ENCODE results near the gene HIVEP1.
"Not testable (repeated sequence)": the region's sequence is repeated elsewhere in the genome, so short reads cannot be mapped to it uniquely, and the experiment has no call there.

Gene HIVEP1

DNA sequence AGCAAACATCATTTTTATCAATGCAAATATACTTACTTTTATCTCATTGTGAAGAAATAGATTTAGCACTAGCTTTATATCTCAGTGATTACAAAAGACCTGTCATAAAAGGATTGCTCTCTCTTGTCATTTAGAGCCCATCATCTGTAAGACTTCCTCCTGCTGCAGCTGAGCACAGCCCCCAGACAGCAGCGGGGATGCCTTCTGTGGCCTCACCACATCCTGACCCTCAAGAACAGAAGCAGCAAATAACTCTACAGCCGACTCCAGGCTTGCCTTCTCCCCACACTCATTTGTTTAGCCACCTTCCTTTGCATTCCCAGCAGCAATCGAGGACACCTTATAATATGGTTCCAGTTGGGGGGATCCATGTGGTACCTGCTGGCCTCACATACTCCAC lies 151.0 kb downstream of the HIVEP1 start:
- DNase-seq, result no peak

DNA sequence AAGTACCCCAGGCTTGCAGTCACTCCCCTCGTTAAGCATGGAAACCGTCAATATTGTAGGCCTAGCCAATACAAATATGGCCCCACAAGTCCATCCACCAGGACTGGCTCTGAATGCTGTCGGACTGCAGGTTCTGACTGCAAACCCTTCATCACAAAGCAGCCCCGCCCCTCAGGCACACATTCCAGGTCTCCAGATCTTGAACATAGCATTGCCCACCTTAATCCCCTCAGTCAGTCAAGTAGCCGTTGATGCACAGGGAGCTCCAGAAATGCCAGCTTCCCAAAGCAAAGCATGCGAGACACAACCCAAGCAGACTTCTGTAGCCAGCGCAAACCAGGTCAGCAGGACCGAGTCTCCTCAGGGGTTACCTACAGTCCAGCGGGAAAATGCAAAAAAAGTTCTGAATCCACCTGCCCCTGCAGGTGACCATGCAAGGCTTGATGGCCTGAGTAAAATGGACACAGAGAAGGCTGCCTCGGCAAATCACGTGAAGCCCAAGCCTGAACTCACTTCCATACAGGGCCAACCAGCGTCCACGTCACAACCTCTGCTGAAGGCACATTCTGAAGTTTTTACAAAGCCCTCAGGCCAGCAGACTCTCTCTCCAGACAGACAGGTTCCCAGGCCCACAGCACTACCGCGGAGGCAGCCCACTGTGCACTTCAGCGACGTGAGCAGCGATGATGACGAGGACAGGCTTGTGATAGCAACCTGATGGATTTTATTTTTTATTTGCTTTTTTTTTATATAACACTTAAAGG lies 151.8 kb downstream of the HIVEP1 start:
- DNase-seq, result no peak

DNA sequence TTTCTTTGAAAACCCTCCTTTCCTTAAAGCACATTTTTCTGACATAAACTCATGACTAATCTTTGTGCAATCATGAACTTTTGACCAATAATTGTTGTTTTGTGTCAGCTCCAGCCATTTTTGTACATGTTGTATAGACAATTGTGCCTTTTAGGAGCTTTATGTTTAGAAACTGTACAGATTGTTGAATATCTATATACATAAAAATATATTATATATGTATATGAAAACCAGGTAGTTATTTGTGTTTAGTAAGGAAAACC lies 152.3 kb downstream of the HIVEP1 start:
- no peak for DNase-seq

DNA sequence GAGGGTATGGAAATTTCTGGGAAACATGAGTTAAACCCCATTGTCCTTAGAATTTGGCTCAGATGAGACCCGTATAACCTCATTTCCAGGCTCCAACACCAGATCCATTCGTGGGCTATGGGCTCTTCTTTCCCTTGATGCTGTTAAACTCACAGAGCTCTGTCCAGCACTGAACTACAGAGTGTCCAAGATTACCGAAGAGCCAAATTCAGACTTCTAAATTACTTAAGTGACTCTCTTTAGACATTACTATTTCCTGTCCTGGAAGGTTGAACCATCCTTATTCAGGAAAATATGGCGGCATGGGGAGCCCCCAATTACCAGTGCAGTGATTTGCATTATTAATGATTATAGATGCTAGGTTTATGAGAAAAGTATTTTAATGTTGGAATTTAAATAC lies 153.2 kb downstream of the HIVEP1 start:
- DNase-seq, result no peak

DNA sequence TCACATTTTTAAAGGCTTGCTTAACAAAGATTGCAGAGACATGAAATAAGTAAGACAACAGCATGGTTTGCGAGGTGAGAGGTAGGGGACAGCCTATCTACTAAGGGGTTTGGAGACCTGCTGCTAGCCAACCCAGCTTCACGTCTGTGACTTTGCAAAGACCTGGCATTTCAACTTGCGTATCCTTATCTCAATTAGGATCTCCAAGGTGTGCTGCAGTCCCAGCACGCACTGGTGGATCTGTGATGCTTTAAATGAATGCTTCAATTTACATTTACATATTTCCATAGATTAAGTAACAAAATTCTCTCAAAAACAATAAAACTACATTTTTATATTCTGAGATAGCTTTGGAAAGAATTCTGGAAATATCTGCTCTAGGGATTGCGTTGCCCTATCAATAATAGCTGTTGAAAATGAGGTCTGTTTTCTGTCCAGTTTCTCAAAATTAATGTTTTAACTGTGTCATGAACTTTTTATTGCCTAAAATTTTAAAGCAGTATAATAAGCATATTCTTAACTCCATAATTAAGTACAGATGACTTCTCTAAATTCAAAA lies 153.7 kb downstream of the HIVEP1 start:
- DNase-seq, result no peak

DNA sequence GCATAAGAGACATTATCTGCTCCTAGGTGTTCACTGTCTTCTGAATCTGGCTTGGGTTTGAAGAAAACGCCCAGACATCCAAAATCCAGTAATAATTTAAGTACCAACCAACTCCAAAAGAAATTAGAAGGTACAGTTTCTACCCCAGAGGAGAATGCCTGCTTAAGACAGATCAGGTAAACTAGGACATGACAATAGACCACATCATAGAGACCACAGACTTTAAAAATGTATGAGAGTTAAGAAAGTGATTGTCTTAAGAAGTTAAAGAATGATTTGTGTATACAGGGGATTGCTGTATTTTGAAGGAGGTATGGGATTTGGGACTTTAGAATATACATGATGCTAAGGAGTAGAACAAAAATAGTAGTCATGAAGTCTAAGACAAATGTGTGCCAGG lies 157.3 kb downstream of the HIVEP1 start:
- no peak for DNase-seq

DNA sequence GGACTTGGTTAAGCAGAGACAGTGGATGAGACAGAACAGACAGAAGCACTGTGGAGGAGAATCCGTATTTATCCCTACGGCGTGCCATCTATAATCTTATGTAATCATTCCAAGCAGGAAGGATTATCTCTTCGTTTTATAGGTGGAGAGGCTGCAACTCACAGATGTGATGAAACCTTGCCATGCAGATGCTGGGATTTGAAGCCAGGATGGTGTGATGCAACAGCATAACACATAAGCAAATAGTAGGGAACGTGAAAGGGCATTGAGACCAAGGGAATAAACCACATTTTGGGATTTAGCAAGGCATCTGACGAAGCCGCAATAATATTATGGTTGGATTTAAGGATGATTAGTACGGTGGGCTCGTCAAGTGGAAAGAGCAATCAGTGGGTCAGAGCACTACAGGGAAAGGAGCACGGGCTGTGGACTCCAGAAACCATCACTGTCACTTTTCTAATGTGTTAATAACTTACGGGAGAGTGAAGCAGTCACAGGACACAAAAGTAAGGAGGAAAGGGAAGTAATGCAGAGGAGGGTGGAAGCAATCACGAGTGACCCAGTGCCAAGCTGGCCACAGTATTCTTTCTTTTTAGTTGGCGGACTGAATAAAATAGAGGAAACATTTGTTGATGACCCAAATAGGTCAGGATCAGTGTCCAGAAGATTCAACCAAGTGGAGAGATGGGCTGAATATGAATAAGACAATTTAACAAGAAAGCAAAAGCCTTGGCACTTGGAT lies 158.4 kb downstream of the HIVEP1 start:
- DNase-seq, result no peak

DNA sequence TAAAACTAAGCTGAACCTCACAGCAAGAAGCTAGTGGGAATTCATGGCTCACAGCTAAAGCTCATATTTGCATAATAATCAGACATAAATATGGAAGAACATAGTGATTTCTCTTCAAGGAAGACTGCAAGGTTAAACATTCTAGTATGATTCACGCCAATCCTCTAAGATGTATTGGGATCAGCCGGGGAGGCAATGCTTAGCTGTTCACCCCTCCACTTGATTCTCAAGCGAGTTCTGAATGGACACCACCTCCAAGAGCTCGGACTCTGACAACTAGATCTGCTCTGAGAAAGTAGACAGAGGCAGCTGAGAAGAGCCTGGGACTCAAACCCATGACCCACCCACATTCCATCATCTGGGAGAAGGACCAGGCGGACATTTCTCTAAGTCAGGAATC lies 159.6 kb downstream of the HIVEP1 start:
- no peak for DNase-seq

DNA sequence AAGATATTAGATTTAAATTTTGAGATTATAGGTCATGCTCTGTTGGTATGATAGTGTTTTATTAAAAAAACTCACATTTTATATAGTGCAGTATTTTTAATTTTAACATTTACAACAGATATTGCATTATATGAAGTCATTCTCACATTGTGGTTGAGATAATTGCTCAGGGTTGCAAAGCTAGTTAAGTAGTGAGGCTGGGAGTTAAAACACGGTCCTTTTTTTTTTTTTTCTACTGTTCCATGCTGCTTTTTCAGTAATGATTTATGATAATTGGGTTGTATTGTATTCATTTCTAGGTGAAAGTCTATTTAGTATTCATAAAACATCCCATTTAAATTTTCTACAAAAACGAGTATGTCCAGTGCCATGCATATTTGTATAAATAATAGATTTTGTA lies 160.5 kb downstream of the HIVEP1 start:
- no peak for DNase-seq

DNA sequence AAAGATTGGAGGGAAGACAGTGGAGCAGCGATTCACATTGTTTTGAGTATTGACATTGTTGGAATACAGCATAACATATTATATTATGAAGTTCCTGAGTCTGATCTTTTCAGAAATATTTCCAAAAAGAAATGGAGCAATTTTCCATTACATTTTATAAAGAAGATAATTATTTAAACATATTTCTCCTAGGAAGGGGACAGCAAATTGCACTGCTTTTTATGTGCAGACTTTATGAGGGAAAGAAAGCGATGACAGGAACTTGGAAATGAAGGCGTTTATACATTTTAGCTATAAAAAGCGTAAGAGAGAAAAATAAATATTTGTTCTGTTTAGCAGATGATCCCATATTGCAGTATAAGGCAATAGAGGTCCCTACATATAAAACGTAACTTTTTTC lies 161.1 kb downstream of the HIVEP1 start:
- DNase-seq, result no peak

DNA sequence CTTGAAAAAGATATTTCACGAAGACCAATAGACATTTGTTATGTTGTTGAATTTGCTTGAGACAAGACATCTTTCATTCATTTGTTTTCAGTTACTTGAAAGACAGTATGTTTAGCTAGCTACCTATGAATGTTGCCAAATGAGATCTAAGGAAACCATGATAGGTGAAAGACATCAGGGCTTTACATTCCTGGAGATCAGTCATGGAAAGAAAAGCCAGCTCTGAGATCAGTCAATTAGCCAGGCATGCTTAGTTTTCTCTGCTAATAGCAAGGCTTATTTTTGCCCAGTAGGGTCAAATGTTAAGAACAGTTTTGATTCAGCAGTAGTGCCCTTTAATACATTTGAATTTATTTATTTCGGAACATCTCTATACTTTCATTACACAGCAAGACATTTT lies 161.5 kb downstream of the HIVEP1 start:
- no peak for DNase-seq

DNA sequence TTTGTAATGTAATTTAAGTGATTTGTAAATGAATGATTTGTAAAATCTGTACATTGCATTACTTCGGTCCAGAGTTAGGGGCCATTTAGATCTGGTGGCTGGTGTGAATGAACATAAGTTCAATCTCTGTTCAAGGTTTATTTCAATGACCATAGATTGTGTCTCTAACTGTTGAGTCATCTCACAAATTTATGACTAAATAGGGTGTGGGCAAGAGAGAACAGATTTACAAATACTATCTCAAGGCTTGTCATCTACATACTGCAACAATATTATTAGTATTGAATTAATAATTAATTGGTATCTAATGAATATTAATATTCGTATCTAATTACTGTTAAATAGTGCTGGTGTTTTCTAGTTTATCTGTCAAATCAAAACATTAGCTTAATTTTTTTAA lies 162.8 kb downstream of the HIVEP1 start:
- DNase-seq, result no peak

DNA sequence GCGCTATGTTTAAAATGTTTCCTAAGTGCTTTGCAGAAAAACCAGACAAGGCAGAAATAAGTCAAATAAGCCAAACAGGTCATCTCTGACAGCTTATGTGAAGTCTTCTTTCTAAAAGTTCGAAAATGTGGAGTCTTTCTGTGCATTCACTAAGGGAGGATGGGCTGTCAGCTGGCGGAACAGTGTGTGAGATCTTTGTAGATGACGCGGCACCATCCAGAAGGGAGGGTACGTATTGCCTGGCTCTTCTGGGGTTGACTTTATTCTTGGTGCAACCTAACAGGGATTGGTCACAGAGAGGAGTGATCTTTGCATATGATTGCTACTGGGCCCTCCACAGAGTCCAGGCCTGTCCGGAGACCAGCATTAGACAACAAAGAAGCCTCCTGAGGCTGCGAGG lies 163.5 kb downstream of the HIVEP1 start:
- DNase-seq, result no peak

DNA sequence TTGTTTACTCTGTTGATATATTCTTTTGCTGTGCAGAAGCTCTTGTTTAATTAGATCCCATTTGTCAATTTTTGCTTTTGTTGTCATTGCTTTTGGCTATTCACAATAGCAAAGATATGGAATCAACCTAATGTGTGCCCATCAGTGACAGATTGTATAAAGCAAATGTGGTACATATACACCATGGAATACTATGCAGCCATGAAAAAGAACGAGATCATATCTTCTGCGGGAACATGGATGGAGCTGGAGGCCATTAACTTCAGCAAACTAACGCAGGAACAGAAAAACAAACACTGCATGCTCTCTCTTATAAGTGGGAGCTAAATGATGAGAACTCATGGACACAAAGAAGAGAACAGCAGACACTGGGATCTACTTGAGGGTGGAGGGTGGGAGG lies 164.7 kb downstream of the HIVEP1 start:
- DNase-seq, result not testable (repeated sequence)

DNA sequence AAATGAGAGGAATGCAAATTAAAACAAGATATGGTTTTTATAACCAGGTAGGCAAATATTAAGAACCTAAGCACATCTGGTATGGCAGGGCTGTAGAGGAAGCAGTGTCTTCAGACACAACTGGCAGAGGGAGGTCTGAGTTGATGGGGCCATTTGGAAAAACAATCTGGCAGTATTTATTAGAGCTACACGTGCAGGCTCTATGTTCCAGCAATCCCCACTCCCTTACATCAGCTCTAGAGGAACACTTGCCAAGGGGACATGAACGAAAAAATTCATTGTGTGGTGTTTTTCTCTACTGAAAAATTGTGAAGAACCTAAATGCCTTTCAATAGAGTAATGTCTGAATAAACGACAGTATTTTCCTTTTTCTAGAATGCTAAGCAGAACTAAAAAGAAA lies 166.4 kb downstream of the HIVEP1 start:
- no peak for DNase-seq

DNA sequence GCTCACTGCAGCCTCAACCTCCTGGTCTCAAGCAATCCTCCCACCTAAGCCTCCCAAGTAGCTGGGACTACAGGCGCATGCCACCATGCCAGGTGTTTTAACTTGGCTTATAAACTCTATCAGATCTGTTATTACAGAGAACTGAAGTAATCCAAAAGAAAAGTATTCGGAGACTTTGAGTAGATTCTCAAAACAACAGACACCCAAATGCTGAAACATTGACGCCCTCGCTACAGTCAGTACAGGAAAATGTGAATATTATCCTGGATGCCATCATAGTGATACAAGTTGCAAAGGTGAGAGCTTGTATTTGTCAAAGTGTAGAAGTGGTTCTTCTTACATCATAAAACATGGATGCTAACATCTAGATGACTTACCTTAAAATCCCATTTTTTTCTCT lies 169.4 kb downstream of the HIVEP1 start:
- DNase-seq, result no peak

DNA sequence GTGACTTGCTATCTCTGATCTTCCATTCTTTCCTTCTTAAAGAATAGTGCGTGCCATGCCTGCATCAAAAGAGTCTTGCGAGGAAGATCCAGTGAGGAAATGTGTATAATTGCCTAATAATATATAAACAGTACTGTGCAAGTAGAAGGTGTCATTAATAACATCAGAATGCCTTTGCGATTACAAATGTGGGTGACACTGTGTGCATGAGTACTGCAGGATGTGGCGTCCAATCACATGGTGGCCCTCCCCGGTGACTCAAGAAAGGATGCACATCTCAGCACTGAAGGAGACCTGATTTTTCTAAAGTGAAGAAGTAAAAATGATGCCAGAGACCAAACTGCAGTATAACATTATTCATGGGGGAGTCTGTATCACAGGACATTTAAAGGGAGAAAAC lies 170.6 kb downstream of the HIVEP1 start:
- DNase-seq, result no peak

DNA sequence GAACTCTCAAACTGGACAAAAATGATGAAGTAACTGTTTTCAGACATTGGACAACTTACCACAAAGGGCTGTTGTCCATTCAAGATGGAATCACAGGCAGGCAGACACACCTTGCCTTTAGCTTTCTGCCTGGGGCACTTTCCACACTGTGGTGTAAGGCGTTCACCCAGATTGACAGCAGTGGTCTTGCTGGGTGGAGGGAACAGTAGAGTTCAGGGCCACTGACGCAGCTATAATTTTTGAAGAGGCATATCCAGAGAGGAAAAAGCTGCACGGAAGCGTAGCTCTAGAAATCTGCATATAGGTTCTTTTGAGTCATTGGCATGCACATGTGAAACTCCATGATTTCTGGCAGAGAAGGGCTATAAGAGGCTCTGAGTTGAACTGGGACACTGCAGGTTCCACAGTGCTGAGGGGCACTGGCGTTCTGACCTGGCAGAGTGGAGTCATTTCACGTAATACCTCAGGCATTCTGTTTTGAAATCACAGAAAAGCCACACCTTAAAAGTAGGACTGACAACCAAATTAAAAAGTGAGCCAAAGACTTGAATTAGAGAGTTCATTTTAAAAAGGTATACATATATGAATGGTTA lies 173.1 kb downstream of the HIVEP1 start:
- no peak for DNase-seq

DNA sequence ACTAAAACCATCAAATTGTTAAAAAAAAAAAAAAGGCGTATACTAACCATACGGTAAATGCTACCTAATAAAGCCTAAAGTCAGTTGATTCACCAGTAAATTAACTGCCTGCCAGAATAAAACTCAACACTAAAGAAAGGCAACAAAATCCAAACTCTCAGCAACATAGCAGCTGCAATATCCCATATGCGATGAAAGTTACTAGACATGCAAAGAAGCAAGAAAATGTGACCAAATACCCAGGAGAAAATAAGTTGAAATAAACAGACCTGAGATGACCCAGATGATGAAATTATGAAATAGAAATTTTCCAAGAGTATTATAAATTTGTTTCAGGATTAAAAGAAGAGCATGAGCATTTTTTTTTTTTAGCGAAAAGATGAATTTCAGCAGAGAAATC lies 174.4 kb downstream of the HIVEP1 start:
- no peak for DNase-seq

DNA sequence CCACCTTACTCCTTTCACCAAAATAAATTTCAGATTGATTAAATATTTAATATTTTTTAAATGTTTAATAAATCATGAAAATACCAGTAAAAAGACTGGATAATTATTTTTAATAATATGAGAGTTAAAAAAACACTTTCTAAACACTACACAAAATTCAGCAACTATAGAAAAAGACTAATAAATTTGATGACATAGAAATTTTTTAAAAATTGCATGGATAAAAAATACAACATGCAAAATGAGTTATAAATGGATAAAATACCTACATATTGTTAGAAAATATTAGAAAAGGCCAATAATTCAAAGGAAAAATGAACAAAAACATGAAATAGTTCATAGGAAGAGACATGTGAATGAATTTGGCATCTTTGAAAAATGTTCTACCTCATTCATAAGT lies 177.0 kb downstream of the HIVEP1 start:
- DNase-seq, result no peak

DNA sequence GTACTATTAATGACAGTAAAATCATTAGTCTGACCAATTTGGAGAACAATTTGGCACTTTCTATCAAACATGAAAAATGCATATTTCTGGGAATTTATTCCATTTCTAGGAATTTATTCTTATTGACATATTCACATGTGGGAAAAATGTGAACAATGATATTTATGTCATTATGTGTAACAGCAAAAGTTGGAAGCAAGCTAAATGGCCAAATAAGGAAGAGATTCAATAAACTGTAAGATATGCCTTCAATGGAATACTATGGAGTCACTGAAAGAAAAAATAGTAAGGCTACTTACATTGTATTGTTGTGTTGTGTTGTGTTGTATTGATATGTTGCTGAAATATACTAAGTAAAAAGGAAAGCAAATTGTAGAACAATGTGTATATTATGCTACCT lies 177.5 kb downstream of the HIVEP1 start:
- no peak for DNase-seq

DNA sequence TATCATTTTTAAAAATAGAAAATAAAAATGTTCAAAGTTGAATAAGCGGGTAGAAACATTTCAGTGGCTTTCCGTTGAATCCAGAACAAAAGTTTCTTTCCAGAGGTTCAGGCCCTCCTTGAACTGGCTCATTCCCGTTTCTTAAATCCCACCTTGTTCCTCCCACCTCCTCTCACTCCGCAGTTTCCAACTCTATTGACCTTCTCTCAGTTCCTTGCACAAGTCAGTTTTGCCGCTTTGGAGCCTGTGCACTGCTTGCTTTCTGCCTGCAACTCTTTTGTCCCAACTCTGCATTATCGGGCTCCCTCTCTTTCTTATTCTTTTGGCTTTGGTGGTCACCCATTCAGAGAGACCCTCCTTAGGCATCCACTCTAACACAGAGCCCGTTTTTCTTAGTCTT lies 178.1 kb downstream of the HIVEP1 start:
- DNase-seq, result no peak

DNA sequence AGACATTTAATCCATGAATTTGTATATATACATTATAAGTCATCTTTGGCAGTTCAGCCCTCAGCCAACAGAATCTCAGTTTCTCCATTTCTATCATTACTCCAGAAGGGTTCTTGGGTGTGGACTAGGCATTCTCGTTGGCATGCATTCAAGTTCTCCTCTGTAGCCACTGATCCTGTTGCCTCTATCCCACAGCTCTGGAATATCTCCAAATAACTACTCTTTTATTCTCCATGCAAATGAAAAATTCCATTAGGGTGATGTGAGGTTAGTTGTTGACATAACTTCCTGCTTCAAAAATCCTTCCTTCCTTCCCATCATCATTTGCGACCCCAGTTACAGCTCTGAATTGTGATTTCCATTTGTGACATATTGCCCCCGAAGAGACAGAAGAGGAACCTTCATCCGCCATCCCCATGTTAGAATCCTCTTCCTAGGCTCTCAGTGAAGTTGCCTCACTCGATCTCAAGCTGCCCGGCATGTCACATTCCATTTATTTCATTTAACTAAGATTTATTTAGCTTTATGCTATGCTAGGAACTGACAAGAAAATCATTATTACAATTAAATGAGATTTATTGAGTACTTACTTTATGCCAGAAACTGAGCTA lies 184.3 kb downstream of the HIVEP1 start:
- no peak for DNase-seq

DNA sequence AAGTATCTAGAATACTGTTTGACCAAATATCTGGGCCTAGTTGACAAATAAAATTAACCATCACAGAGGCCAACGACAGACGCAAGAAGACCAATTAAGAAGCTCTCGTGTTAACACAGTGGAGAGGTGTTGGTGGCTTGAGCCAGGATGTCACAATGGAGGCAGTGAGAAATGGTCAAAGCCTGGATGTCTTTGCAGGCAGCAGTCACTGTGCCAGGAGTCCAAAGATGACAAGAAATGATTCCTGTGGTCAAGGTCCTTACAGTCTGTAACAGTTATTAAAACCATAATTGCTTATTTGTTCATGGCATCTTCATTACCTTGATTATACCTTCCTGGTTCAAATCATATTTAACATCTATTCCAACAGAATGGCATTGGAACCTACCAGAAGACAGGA lies 186.7 kb downstream of the HIVEP1 start:
- DNase-seq, result no peak

All from NCI-H510A treated with DMSO at 0.1 percent for 48 hours (cell line).